OCI-LY1 (cell line): ENCODE measurements around the gene SCUBE2.

ENCODE experiments used
- EZH2 ChIP-seq: fragments of 200-600 bp; sonication (generic), shearing (Covaris generic); IDR thresholded peaks from 2 replicates; pipeline ENCODE4 v1.8.0; 2017; ENCODE audit warnings: borderline replicate concordance, mixed run types, mild to moderate bottlenecking, antibody characterized with exemption, low read length, moderate library complexity, mixed read lengths
- TF ChIP-seq, protein P1 (sequence below): fragments of 200-600 bp; sonication (generic), shearing (Covaris generic); IDR thresholded peaks from 2 replicates; pipeline ENCODE4 v1.5.1; 2017; ENCODE audit warnings: mild to moderate bottlenecking, antibody characterized with exemption, low read length, moderate library complexity, mixed read lengths

DNA sequence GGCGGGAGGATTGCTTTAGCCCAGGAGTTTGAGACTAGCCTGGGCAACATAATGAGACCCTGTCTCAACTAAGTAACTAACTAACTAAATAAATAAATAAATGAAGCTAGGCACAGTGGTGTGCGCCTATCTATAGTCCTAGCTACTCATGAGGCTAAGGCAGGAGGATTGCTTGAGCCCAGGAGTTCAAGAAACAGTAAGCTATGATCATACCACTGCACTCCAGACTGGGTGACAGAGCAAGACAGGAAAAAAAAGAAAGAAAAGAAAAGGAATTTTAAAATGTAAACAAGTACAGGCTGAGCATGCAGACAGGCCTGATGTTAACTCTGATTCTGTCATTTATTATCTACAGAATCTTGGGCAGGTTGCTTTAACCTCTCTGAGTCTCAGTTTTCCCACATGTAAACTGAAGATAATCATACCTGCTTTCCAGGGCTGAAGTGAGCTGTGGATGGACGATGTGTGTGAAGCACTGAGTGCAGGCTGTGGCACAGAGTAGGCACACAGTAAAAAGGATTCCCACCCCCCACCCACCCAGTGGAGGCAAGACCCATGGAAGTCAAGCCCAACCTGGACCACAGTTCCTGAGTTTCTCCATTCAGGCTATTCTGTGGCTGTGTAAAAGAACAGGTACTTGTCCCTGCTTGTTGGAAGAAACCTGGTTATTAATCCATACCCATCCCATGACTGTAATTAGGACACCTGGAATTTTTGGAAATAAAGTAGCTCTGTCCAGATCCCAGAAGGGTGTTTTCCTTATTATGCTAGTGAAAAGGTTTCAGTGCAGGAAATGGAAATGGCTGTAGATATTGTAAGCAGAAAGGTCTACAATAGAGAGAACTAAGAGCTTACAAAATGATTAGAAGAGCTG, 18.7 kb upstream of the SCUBE2 start:
- TF ChIP-seq, protein P1, sequence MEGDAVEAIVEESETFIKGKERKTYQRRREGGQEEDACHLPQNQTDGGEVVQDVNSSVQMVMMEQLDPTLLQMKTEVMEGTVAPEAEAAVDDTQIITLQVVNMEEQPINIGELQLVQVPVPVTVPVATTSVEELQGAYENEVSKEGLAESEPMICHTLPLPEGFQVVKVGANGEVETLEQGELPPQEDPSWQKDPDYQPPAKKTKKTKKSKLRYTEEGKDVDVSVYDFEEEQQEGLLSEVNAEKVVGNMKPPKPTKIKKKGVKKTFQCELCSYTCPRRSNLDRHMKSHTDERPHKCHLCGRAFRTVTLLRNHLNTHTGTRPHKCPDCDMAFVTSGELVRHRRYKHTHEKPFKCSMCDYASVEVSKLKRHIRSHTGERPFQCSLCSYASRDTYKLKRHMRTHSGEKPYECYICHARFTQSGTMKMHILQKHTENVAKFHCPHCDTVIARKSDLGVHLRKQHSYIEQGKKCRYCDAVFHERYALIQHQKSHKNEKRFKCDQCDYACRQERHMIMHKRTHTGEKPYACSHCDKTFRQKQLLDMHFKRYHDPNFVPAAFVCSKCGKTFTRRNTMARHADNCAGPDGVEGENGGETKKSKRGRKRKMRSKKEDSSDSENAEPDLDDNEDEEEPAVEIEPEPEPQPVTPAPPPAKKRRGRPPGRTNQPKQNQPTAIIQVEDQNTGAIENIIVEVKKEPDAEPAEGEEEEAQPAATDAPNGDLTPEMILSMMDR: no peak
- no peak for TF ChIP-seq EZH2
